Ishikawa (cell line): ENCODE measurements around the gene AATF.

ENCODE experiments used
- CEBPB ChIP-seq: IDR thresholded peaks from 2 replicates; pipeline ENCODE4 v1.6.1; 2012
- CREB1 ChIP-seq: IDR thresholded peaks from 2 replicates; pipeline ENCODE4 v1.6.1; 2012; ENCODE audit warnings: low read depth
- EP300 ChIP-seq: IDR thresholded peaks from 2 replicates; pipeline ENCODE4 v1.6.1; 2012; ENCODE audit warnings: borderline replicate concordance
- TAF1 ChIP-seq: IDR thresholded peaks from 2 replicates; pipeline ENCODE4 v1.6.1; 2012; ENCODE audit warnings: low read depth, mild to moderate bottlenecking
- YY1 ChIP-seq: IDR thresholded peaks from 2 replicates; pipeline ENCODE4 v1.6.1; 2012; ENCODE audit warnings: low read depth

- TF ChIP-seq CEBPB (no peak), EP300 (no peak), TAF1 (no peak), CREB1 (no peak), YY1 (no peak)
Observed at GRCh38 chr17:36950027-36950426, 1.3 kb downstream of the AATF start.
